ENCODE results near the gene LAD1. TPM values are rescaled to one million over a fixed set of nuclear protein-coding genes. Genes with fewer than 3 reads are reported as not detected.

The LAD1 gene
- total and polyA plus RNA-seq, 2 of the 13 experiments (the other 11 are each of a cell fraction or from before 2014, with no cell fraction given), result 10.8 to 65.6 TPM

DNA sequence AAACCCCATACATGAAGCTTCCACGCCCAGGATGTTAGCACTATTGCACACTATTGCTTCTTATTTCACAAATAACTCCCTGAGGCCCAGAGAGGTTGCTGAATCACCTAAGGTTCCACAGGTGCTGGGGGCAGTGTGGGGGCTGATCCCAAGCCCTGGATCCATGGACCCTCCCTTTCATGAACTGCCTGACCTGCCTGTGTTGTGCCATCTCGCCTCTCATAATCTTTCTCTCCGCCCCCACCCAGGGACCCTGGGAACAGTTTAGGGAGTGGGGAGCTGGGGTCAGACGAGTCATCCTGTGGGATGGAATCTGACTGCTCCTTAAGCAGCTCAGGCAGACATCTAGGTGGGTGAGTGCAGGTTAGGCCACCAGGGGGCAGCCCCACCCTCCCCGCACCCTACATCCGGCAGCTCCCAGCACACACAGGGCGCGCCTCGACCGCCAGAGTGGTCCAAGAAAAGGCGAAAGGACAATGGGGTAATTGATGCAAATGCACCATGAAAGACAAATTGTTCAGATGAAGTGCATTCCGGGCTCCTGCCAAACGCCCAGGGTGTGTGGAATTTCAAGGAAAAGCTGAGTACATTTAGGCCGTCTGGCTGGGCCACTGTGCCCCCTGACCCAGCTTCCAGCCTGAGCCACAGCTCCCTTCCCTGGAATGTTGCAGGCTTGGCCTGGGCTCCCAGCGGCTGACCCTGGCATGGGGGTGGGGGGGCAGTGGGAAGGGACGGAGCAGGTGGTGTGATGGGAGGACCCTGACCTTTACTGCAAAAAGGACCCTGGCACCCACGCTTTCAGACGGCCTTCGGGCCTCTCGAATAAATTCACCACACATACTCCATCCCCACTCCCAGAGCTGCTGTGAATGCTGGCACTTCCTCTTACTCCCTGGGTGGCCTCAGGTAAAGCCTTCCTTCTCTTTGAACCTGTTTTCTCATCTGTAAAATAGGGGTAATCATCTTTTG, 49.1 kb upstream of the LAD1 start (continued):
- TF ChIP-seq DZIP1 (CRISPR knock-in tag; IDR thresholded peaks at IDR 0.05) (no peak), ZBTB21 (CRISPR knock-in tag; IDR thresholded peaks at IDR 0.05) (no peak), KAT7 (CRISPR knock-in tag; IDR thresholded peaks at IDR 0.05; ENCODE audit: borderline replicate concordance) (no peak), ZNF557 (CRISPR knock-in tag; IDR thresholded peaks at IDR 0.05) (no peak), PAXIP1 (CRISPR knock-in tag; conservative IDR thresholded peaks at IDR 0.05) (no peak), TEAD2 (CRISPR knock-in tag; IDR thresholded peaks at IDR 0.05) (no peak), RFX3 (CRISPR knock-in tag; IDR thresholded peaks at IDR 0.05) (no peak), MXI1 (IDR thresholded peaks at IDR 0.05; ENCODE audit: borderline replicate concordance, low read depth, low read length) (no peak), NAIF1 (CRISPR knock-in tag; IDR thresholded peaks at IDR 0.05; ENCODE audit: borderline replicate concordance) (no peak), TRIM24 (CRISPR knock-in tag; IDR thresholded peaks at IDR 0.05) (no peak), NR2F6 (IDR thresholded peaks at IDR 0.05) (no peak), NR2F6 (CRISPR knock-in tag; IDR thresholded peaks at IDR 0.05) (no peak)
- TF ChIP-seq, protein P1, sequence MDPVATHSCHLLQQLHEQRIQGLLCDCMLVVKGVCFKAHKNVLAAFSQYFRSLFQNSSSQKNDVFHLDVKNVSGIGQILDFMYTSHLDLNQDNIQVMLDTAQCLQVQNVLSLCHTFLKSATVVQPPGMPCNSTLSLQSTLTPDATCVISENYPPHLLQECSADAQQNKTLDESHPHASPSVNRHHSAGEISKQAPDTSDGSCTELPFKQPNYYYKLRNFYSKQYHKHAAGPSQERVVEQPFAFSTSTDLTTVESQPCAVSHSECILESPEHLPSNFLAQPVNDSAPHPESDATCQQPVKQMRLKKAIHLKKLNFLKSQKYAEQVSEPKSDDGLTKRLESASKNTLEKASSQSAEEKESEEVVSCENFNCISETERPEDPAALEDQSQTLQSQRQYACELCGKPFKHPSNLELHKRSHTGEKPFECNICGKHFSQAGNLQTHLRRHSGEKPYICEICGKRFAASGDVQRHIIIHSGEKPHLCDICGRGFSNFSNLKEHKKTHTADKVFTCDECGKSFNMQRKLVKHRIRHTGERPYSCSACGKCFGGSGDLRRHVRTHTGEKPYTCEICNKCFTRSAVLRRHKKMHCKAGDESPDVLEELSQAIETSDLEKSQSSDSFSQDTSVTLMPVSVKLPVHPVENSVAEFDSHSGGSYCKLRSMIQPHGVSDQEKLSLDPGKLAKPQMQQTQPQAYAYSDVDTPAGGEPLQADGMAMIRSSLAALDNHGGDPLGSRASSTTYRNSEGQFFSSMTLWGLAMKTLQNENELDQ (CRISPR knock-in tag; IDR thresholded peaks at IDR 0.05; ENCODE audit: borderline replicate concordance), result no peak
- TF ChIP-seq, protein P2, sequence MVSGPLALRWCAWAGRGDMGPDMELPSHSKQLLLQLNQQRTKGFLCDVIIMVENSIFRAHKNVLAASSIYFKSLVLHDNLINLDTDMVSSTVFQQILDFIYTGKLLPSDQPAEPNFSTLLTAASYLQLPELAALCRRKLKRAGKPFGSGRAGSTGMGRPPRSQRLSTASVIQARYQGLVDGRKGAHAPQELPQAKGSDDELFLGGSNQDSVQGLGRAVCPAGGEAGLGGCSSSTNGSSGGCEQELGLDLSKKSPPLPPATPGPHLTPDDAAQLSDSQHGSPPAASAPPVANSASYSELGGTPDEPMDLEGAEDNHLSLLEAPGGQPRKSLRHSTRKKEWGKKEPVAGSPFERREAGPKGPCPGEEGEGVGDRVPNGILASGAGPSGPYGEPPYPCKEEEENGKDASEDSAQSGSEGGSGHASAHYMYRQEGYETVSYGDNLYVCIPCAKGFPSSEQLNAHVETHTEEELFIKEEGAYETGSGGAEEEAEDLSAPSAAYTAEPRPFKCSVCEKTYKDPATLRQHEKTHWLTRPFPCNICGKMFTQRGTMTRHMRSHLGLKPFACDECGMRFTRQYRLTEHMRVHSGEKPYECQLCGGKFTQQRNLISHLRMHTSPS (CRISPR knock-in tag; IDR thresholded peaks at IDR 0.05; ENCODE audit: low read depth), result no peak
- TF ChIP-seq, protein P3, sequence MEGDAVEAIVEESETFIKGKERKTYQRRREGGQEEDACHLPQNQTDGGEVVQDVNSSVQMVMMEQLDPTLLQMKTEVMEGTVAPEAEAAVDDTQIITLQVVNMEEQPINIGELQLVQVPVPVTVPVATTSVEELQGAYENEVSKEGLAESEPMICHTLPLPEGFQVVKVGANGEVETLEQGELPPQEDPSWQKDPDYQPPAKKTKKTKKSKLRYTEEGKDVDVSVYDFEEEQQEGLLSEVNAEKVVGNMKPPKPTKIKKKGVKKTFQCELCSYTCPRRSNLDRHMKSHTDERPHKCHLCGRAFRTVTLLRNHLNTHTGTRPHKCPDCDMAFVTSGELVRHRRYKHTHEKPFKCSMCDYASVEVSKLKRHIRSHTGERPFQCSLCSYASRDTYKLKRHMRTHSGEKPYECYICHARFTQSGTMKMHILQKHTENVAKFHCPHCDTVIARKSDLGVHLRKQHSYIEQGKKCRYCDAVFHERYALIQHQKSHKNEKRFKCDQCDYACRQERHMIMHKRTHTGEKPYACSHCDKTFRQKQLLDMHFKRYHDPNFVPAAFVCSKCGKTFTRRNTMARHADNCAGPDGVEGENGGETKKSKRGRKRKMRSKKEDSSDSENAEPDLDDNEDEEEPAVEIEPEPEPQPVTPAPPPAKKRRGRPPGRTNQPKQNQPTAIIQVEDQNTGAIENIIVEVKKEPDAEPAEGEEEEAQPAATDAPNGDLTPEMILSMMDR (CRISPR knock-in tag; IDR thresholded peaks at IDR 0.05), result peak; percentile 89

All from HepG2 (cell line).